HCT116 (cell line): ENCODE measurements around the gene SCN1B. TPM values are rescaled to one million over a fixed set of nuclear protein-coding genes. Genes with fewer than 3 reads are reported as not detected.

Experiments
- ATAC-seq: fragments of 200-7000 bp; cut with Tn5 transposase; 2 replicates; pipeline ENCODE4 v1.9.1; 2020; ENCODE audit warnings: mild to moderate bottlenecking, moderate library complexity
- BruUV-seq: library from RNA; stranded (reverse); fragments of 400-500 nt; replicated peaks from 2 replicates; lab custom pipeline; 2021; lab: Mats Ljungman, UMichigan
- CTCF ChIA-PET: fragments of 300-600 bp; sonication (Branson Sonifier 250); formaldehyde crosslinking; loops from one replicate; lab custom pipeline; 2021; ENCODE audit warnings: antibody characterized with exemption; lab: Charles Lee
- POLR2A ChIA-PET: fragments of 300-600, 350-600 bp; sonication (Branson Sonifier 250); formaldehyde crosslinking; loops from one replicate; lab custom pipeline; 2021; ENCODE audit warnings: antibody characterized with exemption; lab: Charles Lee
- RAD21 ChIA-PET, 2 experiments: fragments of 300-600 bp; sonication (Branson Sonifier 250); formaldehyde crosslinking; loops; one replicate each; lab custom pipeline; 2023; ENCODE audit warnings: low total read pairs in 2 of 2; ENCODE audit not compliant: uncharacterized antibody in 2 of 2, unreplicated experiment in 2 of 2, low non-redundant PET in 1 of 2; lab: Charles Lee
- DNase-seq: peaks from one replicate; pipeline ENCODE4 v3.0.0-alpha.2; 2010; ENCODE audit warnings: low read depth, low spot score
- H2AFZ ChIP-seq: fragments of 200-600 bp; shearing (Covaris generic), sonication (generic); 2 replicates; pipeline ENCODE4 v1.6.1; 2017; ENCODE audit warnings: low read depth, mixed run types, mixed read lengths, antibody characterized with exemption, low read length; ENCODE audit not compliant: poor library complexity, severe bottlenecking
- H3K27ac ChIP-seq: 2 replicates; pipeline ENCODE4 v1.5.1; 2012; ENCODE audit warnings: low read depth, low read length
- H3K27me3 ChIP-seq: fragments of 200-600 bp; sonication (generic); 2 replicates; pipeline ENCODE4 v1.6.1; 2016; ENCODE audit warnings: mixed run types, low read length, mixed read lengths; ENCODE audit not compliant: insufficient read depth
- H3K36me3 ChIP-seq, 2 experiments: fragments of 200-500 bp in 1 of 2; fragments of 200-600 bp in 1 of 2; sonication (Bioruptor generic) in 1 of 2; sonication (generic) in 1 of 2; 2 replicates each; pipeline versions ENCODE4 v1.5.1 to v1.6.1; 2014 to 2016; ENCODE audit warnings: low read length in 2 of 2, inconsistent platforms in 1 of 2, mixed read lengths in 1 of 2, mixed run types in 1 of 2; ENCODE audit not compliant: insufficient read depth in 2 of 2, control insufficient read depth in 1 of 2
- H3K4me1 ChIP-seq, 2 experiments: fragments of 200-600 bp in 1 of 2; sonication (generic) in 1 of 2; 2 replicates each; pipeline versions ENCODE4 v1.5.1 to v1.6.1; 2012 to 2017; ENCODE audit warnings: low read length in 2 of 2, inconsistent platforms in 1 of 2, mild to moderate bottlenecking in 1 of 2, mixed read lengths in 1 of 2, mixed run types in 1 of 2, moderate library complexity in 1 of 2; ENCODE audit not compliant: insufficient read depth in 2 of 2, control insufficient read depth in 1 of 2
- H3K4me2 ChIP-seq: fragments of 200-600 bp; sonication (generic); 2 replicates; pipeline ENCODE4 v1.6.1; 2017; ENCODE audit warnings: mixed run types, low read length, mixed read lengths
- H3K4me3 ChIP-seq, 2 experiments: fragments of 200-600 bp in 1 of 2; sonication (generic) in 1 of 2; replicated peaks in 1 of 2; 2 replicates each; pipeline ENCODE4 v1.5.1; 2011 to 2016; ENCODE audit warnings: low read length in 2 of 2, control low read depth in 1 of 2, low read depth in 1 of 2, mild to moderate bottlenecking in 1 of 2, mixed read lengths in 1 of 2, mixed run types in 1 of 2
- H3K79me2 ChIP-seq: fragments of 200-600 bp; sonication (generic); 2 replicates; pipeline ENCODE4 v1.6.1; 2017; ENCODE audit warnings: mild to moderate bottlenecking, mixed run types, low read length, moderate library complexity, mixed read lengths; ENCODE audit not compliant: insufficient read depth
- H3K9ac ChIP-seq: fragments of 200-600 bp; sonication (generic); 2 replicates; pipeline ENCODE4 v1.6.1; 2016; ENCODE audit warnings: low read length, mixed read lengths
- H3K9me2 ChIP-seq: fragments of 200-600 bp; sonication (generic), shearing (Covaris generic); 2 replicates; pipeline ENCODE4 v1.6.1; 2017; ENCODE audit warnings: mixed run types, mild to moderate bottlenecking, moderate library complexity; ENCODE audit not compliant: insufficient read depth
- H3K9me3 ChIP-seq, 2 experiments: fragments of 200-500 bp in 1 of 2; fragments of 200-600 bp in 1 of 2; sonication (Bioruptor generic) in 1 of 2; sonication (generic) in 1 of 2; 2 replicates each; pipeline ENCODE4 v1.6.1; 2014 to 2017; ENCODE audit warnings: low read length in 2 of 2, mixed read lengths in 2 of 2, inconsistent platforms in 1 of 2, low read depth in 1 of 2, mild to moderate bottlenecking in 1 of 2, mixed run types in 1 of 2, moderate library complexity in 1 of 2; ENCODE audit not compliant: control insufficient read depth in 1 of 2, insufficient read depth in 1 of 2
- H4K20me1 ChIP-seq: fragments of 200-600 bp; sonication (generic), shearing (Covaris generic); 2 replicates; pipeline ENCODE4 v1.6.1; 2017; ENCODE audit warnings: mixed run types, mild to moderate bottlenecking, moderate library complexity; ENCODE audit not compliant: insufficient read depth
- CEBPB ChIP-seq: IDR thresholded peaks from 2 replicates; pipeline ENCODE4 v1.6.1; 2012; ENCODE audit warnings: low read depth
- EGR1 ChIP-seq: IDR thresholded peaks from 2 replicates; pipeline ENCODE4 v1.6.1; 2012; ENCODE audit warnings: low read depth
- ELF1 ChIP-seq: IDR thresholded peaks from 2 replicates; pipeline ENCODE4 v1.6.1; 2012; ENCODE audit warnings: low read depth, borderline replicate concordance
- EZH2phosphoT487 ChIP-seq: fragments of 200-600 bp; IDR thresholded peaks from 2 replicates; pipeline ENCODE4 v1.6.1; 2018; ENCODE audit warnings: antibody characterized with exemption, borderline replicate concordance
- FOSL1 ChIP-seq: IDR thresholded peaks from 2 replicates; pipeline ENCODE4 v1.6.1; 2012; ENCODE audit warnings: low read depth
- POLR2A ChIP-seq: IDR thresholded peaks from 2 replicates; pipeline ENCODE4 v1.7.0; 2011; ENCODE audit warnings: borderline replicate concordance; ENCODE audit not compliant: insufficient read depth, insufficient read length; ENCODE audit errors: extremely low read depth
- RAD21 ChIP-seq: IDR thresholded peaks from 2 replicates; pipeline ENCODE4 v1.6.1; 2012; ENCODE audit warnings: low read depth, mild to moderate bottlenecking
- SP1 ChIP-seq: IDR thresholded peaks from 2 replicates; pipeline ENCODE4 v1.6.1; 2012; ENCODE audit warnings: low read depth
- SRF ChIP-seq: IDR thresholded peaks from 2 replicates; pipeline ENCODE4 v1.6.1; 2012; ENCODE audit warnings: low read depth
- TCF7L2 ChIP-seq: IDR thresholded peaks from 2 replicates; pipeline ENCODE4 v1.7.0; 2011; ENCODE audit warnings: borderline replicate concordance, inconsistent platforms; ENCODE audit not compliant: insufficient read depth, insufficient read length; ENCODE audit errors: extremely low read depth
- ZFX ChIP-seq: fragments of 450-650 bp; IDR thresholded peaks from 2 replicates; pipeline ENCODE4 v1.6.1; 2017
- intact Hi-C: fragments of 100-400 bp; cut with micrococcal nuclease; formaldehyde crosslinking; loops from 2 replicates; pipeline ENCODE4 v1.10.0; 2022
- total RNA-seq: library from RNA; stranded (reverse); gene quantifications from one replicate; pipeline ENCODE4 v1.2.1, GENCODE V29; 2021; ENCODE audit not compliant: unreplicated experiment
- TF ChIP-seq, protein P1 (sequence below), 3 experiments: fragments of 200-600 bp in 1 of 3; sonication (generic) in 1 of 3; IDR thresholded peaks in 2 of 3; conservative IDR thresholded peaks in 1 of 3; 2 replicates each; pipeline ENCODE4 v1.5.1; 2012 to 2017; ENCODE audit warnings: low read depth in 2 of 3, low read length in 2 of 3, antibody characterized with exemption in 1 of 3, borderline replicate concordance in 1 of 3, control low read depth in 1 of 3, mild to moderate bottlenecking in 1 of 3, mixed read lengths in 1 of 3, mixed run types in 1 of 3, moderate library complexity in 1 of 3; ENCODE audit not compliant: insufficient read depth in 1 of 3
- TF ChIP-seq, protein P2 (sequence below): IDR thresholded peaks from 2 replicates; pipeline ENCODE4 v1.6.1; 2012; ENCODE audit warnings: low read depth
- TF ChIP-seq, protein P3 (sequence below): IDR thresholded peaks from 2 replicates; pipeline ENCODE4 v1.6.1; 2011; ENCODE audit warnings: mild to moderate bottlenecking, low read length, moderate library complexity; ENCODE audit not compliant: insufficient replicate concordance; ENCODE audit errors: extremely low read depth

Gene SCN1B
- total RNA-seq, 1 experiment from 2014 or later, result 6.6 TPM

DNA sequence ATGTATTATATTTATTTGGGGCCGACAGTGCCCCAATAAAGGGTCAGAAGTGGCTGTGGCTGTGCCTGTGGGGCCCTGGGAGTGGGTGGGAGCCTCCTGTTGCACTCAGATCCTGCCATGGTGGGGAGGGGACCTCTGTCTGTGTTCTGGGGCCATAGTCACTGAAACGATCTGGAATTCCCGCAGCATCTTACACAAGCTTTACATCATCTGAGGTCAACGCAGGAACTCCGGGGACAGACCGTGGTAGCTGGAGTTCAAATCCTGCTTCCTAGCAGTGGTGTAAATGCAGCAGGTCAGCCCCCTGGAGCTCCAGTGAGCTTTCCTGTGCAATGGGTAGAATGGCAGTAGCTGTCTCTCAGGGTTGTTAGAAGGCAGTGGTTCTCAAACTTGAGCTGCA lies 3.9 kb upstream of the SCN1B start:
- no peak for ATAC-seq
- TF ChIP-seq SP1 (no peak), EZH2phosphoT487 (no peak), TCF7L2 (no peak), CEBPB (no peak), EGR1 (no peak), SRF (no peak), FOSL1 (no peak), ELF1 (no peak), POLR2A (no peak), RAD21 (no peak), ZFX (no peak)
- TF ChIP-seq, protein P1, sequence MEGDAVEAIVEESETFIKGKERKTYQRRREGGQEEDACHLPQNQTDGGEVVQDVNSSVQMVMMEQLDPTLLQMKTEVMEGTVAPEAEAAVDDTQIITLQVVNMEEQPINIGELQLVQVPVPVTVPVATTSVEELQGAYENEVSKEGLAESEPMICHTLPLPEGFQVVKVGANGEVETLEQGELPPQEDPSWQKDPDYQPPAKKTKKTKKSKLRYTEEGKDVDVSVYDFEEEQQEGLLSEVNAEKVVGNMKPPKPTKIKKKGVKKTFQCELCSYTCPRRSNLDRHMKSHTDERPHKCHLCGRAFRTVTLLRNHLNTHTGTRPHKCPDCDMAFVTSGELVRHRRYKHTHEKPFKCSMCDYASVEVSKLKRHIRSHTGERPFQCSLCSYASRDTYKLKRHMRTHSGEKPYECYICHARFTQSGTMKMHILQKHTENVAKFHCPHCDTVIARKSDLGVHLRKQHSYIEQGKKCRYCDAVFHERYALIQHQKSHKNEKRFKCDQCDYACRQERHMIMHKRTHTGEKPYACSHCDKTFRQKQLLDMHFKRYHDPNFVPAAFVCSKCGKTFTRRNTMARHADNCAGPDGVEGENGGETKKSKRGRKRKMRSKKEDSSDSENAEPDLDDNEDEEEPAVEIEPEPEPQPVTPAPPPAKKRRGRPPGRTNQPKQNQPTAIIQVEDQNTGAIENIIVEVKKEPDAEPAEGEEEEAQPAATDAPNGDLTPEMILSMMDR (IDR thresholded peaks at IDR 0.05 in 2 of 3, conservative IDR thresholded peaks at IDR 0.05 in 1 of 3; ENCODE audit: borderline replicate concordance in 1 of 3, insufficient read depth in 1 of 3, low read depth in 2 of 3, low read length in 2 of 3), result no peak
- TF ChIP-seq, protein P2, sequence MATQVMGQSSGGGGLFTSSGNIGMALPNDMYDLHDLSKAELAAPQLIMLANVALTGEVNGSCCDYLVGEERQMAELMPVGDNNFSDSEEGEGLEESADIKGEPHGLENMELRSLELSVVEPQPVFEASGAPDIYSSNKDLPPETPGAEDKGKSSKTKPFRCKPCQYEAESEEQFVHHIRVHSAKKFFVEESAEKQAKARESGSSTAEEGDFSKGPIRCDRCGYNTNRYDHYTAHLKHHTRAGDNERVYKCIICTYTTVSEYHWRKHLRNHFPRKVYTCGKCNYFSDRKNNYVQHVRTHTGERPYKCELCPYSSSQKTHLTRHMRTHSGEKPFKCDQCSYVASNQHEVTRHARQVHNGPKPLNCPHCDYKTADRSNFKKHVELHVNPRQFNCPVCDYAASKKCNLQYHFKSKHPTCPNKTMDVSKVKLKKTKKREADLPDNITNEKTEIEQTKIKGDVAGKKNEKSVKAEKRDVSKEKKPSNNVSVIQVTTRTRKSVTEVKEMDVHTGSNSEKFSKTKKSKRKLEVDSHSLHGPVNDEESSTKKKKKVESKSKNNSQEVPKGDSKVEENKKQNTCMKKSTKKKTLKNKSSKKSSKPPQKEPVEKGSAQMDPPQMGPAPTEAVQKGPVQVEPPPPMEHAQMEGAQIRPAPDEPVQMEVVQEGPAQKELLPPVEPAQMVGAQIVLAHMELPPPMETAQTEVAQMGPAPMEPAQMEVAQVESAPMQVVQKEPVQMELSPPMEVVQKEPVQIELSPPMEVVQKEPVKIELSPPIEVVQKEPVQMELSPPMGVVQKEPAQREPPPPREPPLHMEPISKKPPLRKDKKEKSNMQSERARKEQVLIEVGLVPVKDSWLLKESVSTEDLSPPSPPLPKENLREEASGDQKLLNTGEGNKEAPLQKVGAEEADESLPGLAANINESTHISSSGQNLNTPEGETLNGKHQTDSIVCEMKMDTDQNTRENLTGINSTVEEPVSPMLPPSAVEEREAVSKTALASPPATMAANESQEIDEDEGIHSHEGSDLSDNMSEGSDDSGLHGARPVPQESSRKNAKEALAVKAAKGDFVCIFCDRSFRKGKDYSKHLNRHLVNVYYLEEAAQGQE, result no peak
- TF ChIP-seq, protein P3, sequence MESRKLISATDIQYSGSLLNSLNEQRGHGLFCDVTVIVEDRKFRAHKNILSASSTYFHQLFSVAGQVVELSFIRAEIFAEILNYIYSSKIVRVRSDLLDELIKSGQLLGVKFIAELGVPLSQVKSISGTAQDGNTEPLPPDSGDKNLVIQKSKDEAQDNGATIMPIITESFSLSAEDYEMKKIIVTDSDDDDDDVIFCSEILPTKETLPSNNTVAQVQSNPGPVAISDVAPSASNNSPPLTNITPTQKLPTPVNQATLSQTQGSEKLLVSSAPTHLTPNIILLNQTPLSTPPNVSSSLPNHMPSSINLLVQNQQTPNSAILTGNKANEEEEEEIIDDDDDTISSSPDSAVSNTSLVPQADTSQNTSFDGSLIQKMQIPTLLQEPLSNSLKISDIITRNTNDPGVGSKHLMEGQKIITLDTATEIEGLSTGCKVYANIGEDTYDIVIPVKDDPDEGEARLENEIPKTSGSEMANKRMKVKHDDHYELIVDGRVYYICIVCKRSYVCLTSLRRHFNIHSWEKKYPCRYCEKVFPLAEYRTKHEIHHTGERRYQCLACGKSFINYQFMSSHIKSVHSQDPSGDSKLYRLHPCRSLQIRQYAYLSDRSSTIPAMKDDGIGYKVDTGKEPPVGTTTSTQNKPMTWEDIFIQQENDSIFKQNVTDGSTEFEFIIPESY, result no peak
- TF ChIP-seq, all 23 proteins: peak for 0
- DNase-seq, result no peak
- Histone ChIP-seq H4K20me1 (no peaks in the 10 kb centered on the region), H3K36me3 (peaks cover 13 to 15% of the 10 kb centered on the region in 2 experiments; a peak in 3 of 4 replicates), H3K9me3 (no peaks in the 10 kb centered on the region), H3K4me2 (no peak overlapping the region), H3K27ac (no peak overlapping the region), H3K27me3 (no peaks in the 10 kb centered on the region), H3K4me1 (peaks cover 8 to 24% of the 10 kb centered on the region in 2 experiments; a peak in 3 of 4 replicates), H3K79me2 (no peaks in the 10 kb centered on the region), H2AFZ (no peak overlapping the region), H3K9ac (no peak overlapping the region), H3K9me2 (no peaks in the 10 kb centered on the region), H3K4me3 (no peak overlapping the region)
- ChIA-PET POLR2A (no interaction called here), RAD21 (no interaction called here), CTCF (interaction anchor here (1.9 kb wide), 1 partner anchor 18 kb away, joined by 5 read pairs; no protein-coding TSS in a partner anchor)
- BruUV-seq, result no TSS peak
- intact Hi-C loops, result no loop called here
